WI38 (cell line): Measurements from ENCODE around the gene ZDHHC11.

ENCODE experiments used
- H3K4me3 ChIP-seq: 2 replicates; pipeline ENCODE4 v1.5.1; 2011; ENCODE audit warnings: low read depth, mild to moderate bottlenecking, control low read depth, low read length
- TF ChIP-seq, protein P1 (sequence below): IDR thresholded peaks from 2 replicates; pipeline ENCODE4 v1.5.1; 2012; ENCODE audit warnings: low read depth, mild to moderate bottlenecking, control low read depth, low read length

The ZDHHC11 gene

DNA sequence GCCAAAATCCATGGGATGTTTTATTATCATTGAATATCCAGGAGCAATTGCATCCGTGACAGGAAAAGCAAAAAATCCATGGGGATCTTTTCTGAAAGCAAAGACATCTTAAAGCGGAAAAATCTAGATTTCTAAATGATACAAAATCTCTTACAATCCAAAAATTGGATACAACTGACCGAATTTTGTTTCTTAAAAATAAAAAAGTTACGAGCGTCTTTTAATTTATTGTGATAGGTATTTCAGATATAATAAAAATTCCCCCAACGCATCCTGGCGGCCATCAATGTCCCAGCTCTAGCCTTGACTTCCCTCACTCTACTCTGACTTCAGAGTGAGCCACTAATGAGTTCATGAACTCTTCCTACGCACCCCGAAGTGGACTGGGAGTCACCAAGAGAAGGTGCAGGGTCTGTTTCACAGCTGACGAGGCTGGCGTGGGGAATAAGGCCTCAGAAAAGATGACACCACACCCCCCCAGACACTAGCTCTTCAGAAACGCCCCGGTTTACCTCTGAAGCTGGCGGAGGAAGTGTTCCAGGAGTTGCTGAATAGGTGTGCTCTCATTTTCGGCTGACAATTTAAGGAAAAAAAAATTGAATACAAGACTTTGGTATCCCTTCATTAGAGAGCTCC, 38.4 kb upstream of the ZDHHC11 start:
- H3K4me3 ChIP-seq, result no peak overlapping the region
- TF ChIP-seq, protein P1, sequence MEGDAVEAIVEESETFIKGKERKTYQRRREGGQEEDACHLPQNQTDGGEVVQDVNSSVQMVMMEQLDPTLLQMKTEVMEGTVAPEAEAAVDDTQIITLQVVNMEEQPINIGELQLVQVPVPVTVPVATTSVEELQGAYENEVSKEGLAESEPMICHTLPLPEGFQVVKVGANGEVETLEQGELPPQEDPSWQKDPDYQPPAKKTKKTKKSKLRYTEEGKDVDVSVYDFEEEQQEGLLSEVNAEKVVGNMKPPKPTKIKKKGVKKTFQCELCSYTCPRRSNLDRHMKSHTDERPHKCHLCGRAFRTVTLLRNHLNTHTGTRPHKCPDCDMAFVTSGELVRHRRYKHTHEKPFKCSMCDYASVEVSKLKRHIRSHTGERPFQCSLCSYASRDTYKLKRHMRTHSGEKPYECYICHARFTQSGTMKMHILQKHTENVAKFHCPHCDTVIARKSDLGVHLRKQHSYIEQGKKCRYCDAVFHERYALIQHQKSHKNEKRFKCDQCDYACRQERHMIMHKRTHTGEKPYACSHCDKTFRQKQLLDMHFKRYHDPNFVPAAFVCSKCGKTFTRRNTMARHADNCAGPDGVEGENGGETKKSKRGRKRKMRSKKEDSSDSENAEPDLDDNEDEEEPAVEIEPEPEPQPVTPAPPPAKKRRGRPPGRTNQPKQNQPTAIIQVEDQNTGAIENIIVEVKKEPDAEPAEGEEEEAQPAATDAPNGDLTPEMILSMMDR, result no peak

DNA sequence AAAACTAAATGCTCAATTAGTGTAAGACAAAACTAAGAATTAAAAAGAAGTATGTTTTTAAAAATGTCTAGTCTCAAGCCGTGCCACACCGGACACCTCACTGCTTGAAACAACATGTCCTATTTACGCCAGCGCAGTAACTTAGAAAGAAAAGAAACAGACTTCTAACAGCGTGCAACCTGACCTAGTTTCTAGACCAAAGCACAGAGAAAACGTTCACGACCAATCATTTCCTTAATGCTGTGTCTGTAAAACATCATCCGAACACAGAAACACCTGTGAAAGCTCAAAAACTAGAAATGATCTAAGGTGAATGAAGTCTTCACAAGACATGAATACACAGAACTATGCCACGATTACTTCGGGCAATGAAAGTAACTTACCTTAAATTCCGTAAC, 37.9 kb upstream of the ZDHHC11 start:
- TF ChIP-seq, protein P1, result no peak
- H3K4me3 ChIP-seq, result no peak overlapping the region

DNA sequence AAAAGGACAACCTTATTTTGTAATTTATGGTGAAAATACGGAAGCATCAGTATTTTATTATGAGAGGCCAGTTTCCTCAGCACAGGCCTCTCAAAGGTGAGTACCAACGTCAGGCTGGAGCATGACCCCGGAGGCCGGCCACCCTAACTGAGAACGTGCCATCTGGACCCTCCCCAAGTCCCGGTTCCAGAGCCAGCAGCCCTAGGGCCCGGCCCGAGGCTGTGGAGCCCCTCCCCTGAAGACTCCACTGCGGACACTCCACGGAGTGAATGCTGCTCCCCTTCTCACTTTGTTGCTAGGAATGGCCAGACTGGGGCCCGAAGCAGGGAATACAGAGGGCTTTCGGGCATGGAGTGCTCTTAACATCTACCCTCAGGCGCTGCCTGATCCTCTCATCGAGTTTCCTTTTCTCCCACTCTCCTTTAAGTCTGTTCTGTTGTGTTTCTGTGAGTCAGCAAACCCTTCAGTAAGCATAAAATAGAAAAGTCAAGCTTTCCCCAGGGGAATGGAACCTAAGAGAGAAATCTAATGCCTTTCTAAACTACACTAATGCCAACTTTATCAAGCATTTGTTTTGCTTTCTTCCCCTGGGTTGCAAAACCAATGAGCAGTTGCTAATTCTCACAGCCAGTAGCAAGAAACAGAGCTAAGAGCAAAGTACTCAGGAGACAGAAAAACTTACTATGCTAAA, 37.3 kb upstream of the ZDHHC11 start:
- TF ChIP-seq, protein P1, result no peak
- no peak overlapping the region for H3K4me3 ChIP-seq

DNA sequence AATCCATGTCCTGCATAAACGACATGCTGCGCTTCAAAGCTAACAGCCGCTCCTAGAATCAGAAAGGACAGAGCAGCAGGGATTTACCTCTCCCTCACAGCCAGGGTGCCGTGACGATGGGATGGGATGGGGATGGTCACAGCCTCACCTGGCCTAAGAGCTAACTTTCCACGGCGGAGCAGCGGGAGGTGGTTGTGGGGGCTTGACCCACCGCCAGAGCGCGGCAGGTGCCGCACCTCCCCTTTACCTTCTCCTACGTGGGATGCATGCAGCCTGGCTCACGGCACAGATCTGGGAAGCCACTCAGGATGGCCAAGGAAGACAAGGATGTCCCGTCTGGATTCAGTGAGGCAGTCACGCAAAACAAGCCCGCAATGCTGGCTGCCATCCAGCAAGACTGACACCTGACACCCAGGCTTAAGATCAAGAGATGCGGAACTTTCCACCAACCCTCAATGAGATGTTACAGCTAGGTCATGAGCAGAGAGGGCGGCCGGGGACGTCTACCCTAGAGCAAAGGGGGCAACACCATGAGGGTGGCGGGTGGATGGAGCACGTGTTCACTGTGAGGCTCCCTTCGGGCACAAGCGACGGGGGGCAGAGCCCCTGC, 36.0 kb upstream of the ZDHHC11 start:
- no peak overlapping the region for H3K4me3 ChIP-seq
- TF ChIP-seq, protein P1, result no peak

DNA sequence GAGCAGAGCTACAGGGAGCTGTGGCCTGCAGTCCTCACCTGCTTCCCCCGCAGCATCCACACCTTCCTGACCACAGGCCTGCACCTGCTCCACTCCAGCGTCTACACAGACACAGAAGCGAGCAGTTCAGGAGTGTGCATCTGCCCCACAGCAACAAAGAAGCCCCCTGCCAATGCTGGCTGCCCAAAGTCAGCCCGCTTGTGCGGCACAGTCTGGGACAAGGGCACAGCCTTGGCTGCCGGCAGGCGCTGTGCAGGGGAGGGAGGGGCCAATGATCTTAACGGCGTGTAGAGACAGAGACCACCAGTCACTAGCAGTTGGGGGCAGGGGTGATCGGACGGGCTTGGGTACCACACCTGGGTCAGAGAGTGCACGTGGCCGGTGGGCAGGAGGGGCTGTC, 35.2 kb upstream of the ZDHHC11 start:
- H3K4me3 ChIP-seq, result no peak overlapping the region
- TF ChIP-seq, protein P1, result no peak

DNA sequence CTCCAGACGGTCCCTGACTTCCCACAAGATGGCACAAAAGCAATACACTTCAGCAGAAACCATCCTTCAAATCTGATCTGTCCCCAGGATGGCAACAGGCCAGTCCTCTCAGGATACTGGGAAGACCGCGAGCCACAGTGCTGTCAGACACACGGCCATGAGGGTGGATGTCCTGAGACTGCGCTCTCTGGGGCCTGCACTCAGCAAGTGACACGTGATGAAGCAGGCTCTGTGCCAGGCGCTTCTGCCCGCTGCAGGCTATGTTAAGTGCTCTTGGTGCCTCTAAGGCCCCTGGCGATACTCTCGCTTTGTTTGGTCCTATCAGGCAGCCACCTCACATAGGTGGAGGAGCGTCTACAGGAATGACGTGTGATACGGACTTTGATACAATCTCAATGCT, 34.7 kb upstream of the ZDHHC11 start:
- TF ChIP-seq, protein P1, result no peak
- H3K4me3 ChIP-seq, result no peak overlapping the region

DNA sequence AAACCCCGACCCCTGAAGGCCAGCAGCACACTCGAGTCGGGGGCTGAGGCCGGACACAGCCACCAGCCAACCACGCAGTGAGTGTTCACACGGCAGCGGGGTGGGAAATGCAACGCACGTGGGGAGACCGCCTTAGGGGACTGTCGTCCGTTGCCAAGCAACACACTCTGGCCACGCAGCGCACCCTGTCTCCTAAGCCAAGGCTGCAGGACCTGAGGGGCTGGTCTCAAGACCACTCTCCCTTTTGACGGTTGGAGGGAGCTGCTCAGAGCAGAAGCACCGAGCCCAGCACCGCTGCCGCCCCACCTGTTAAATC, 34.3 kb upstream of the ZDHHC11 start:
- no peak overlapping the region for H3K4me3 ChIP-seq
- TF ChIP-seq, protein P1, result no peak
